ENCODE data around the gene PDRG1. TPM values are rescaled to one million over a fixed set of nuclear protein-coding genes. Genes with fewer than 3 reads are reported as not detected.

The PDRG1 gene
- total RNA-seq, 1 experiment from 2014 or later: 48.2 TPM

- Histone ChIP-seq H3K36me3 (ENCODE audit: control insufficient read depth, insufficient read depth, low read length) (no peaks in the 10 kb centered on the region), H3K27me3 (ENCODE audit: control insufficient read depth, insufficient read depth, low read length) (no peaks in the 10 kb centered on the region), H3K4me1 (ENCODE audit: control insufficient read depth, insufficient read depth, low read length) (peaks cover 10% of the 10 kb centered on the region), H3K9me3 (ENCODE audit: control insufficient read depth, insufficient read depth, low read depth, low read length) (no peaks in the 10 kb centered on the region), H3K27ac (ENCODE audit: low read length) (no peak overlapping the region), H3K4me3 (ENCODE audit: low read depth in 2 of 2, low read length in 2 of 2) (no peak overlapping the region)
- in situ Hi-C loops (cut with HindIII; ENCODE audit: low pct_unique_long_range_greater_than_20kb, low sequenced_read_pairs) (no loop called here), intact Hi-C loops (cut with micrococcal nuclease; ENCODE audit: unreplicated experiment) (no loop called here)
- DNase-seq (ENCODE audit: low read depth, low spot score) (no peak), ATAC-seq (no peak)
- CTCF ChIA-PET: no interaction called here
- no TSS peak for BruUV-seq (replicated peaks)
- POLR2A ChIA-PET: no interaction called here
- no peak for TF ChIP-seq REST (IDR thresholded peaks at IDR 0.05; ENCODE audit: insufficient read depth in 1 of 2, low read depth in 2 of 2, low read length in 1 of 2)
- TF ChIP-seq CTCF (IDR thresholded peaks at IDR 0.05): no peak
- TF ChIP-seq SIN3A (IDR thresholded peaks at IDR 0.05; ENCODE audit: borderline replicate concordance, insufficient read depth, low read depth, low read length): no peak
- TF ChIP-seq POLR2AphosphoS5 (IDR thresholded peaks at IDR 0.05; ENCODE audit: low read depth, low read length): no peak
- no peak for TF ChIP-seq TCF7L2 (IDR thresholded peaks at IDR 0.05; ENCODE audit: low read depth, low read length)
Observed at GRCh38 chr20:31996996-31997395, 45.1 kb upstream of the PDRG1 start.

- no peak for TF ChIP-seq POLR2AphosphoS5 (IDR thresholded peaks at IDR 0.05; ENCODE audit: low read depth, low read length)
- TF ChIP-seq CTCF (IDR thresholded peaks at IDR 0.05): no peak
- TF ChIP-seq SIN3A (IDR thresholded peaks at IDR 0.05; ENCODE audit: borderline replicate concordance, insufficient read depth, low read depth, low read length): no peak
- TF ChIP-seq TCF7L2 (IDR thresholded peaks at IDR 0.05; ENCODE audit: low read depth, low read length): no peak
- TF ChIP-seq REST (IDR thresholded peaks at IDR 0.05; ENCODE audit: insufficient read depth in 1 of 2, low read depth in 2 of 2, low read length in 1 of 2): no peak
- ChIA-PET POLR2A (no interaction called here), CTCF (no interaction called here)
- DNase-seq (ENCODE audit: low read depth, low spot score) (no peak), ATAC-seq (no peak)
- no peaks in the 10 kb centered on the region for H3K36me3 ChIP-seq (ENCODE audit: control insufficient read depth, insufficient read depth, low read length)
- no TSS peak for BruUV-seq (replicated peaks)
- no peaks in the 10 kb centered on the region for H3K9me3 ChIP-seq (ENCODE audit: control insufficient read depth, insufficient read depth, low read depth, low read length)
- H3K27me3 ChIP-seq (ENCODE audit: control insufficient read depth, insufficient read depth, low read length): no peaks in the 10 kb centered on the region
- peak overlapping the region; percentile 12 for H3K27ac ChIP-seq (ENCODE audit: low read length)
- peaks cover 30% of the 10 kb centered on the region for H3K4me1 ChIP-seq (ENCODE audit: control insufficient read depth, insufficient read depth, low read length)
- in situ Hi-C loops (cut with HindIII; ENCODE audit: low pct_unique_long_range_greater_than_20kb, low sequenced_read_pairs) (no loop called here), intact Hi-C loops (cut with micrococcal nuclease; ENCODE audit: unreplicated experiment) (no loop called here)
- H3K4me3 ChIP-seq (ENCODE audit: low read depth in 2 of 2, low read length in 2 of 2): no peak overlapping the region
Observed at GRCh38 chr20:31992086-31992485, 40.2 kb upstream of the PDRG1 start.
